ENCODE results near the gene DDIT4. TPM values are rescaled to one million over a fixed set of nuclear protein-coding genes. Genes with fewer than 3 reads are reported as not detected.
"Not testable (repeated sequence)": the region's sequence is repeated elsewhere in the genome, so short reads cannot be mapped to it uniquely, and the experiment has no call there.

Gene DDIT4
- polyA plus RNA-seq, 1 experiment = 174 TPM

- CTCF ChIA-PET = interaction anchor here (0.8 to 1.6 kb wide), 4 partner anchors 9 to 59 kb away, joined by 3 read pairs; no protein-coding TSS in a partner anchor
- TF ChIP-seq, protein P1, sequence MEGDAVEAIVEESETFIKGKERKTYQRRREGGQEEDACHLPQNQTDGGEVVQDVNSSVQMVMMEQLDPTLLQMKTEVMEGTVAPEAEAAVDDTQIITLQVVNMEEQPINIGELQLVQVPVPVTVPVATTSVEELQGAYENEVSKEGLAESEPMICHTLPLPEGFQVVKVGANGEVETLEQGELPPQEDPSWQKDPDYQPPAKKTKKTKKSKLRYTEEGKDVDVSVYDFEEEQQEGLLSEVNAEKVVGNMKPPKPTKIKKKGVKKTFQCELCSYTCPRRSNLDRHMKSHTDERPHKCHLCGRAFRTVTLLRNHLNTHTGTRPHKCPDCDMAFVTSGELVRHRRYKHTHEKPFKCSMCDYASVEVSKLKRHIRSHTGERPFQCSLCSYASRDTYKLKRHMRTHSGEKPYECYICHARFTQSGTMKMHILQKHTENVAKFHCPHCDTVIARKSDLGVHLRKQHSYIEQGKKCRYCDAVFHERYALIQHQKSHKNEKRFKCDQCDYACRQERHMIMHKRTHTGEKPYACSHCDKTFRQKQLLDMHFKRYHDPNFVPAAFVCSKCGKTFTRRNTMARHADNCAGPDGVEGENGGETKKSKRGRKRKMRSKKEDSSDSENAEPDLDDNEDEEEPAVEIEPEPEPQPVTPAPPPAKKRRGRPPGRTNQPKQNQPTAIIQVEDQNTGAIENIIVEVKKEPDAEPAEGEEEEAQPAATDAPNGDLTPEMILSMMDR (IDR thresholded peaks at IDR 0.05; ENCODE audit: insufficient read depth, low read depth, low read length) = no peak
- H3K4me3 ChIP-seq (ENCODE audit: low read depth, low read length) = no peak overlapping the region
- no peak for DNase-seq (ENCODE audit: low read depth)
- POLR2A ChIA-PET = interaction anchor here (0.5 to 0.6 kb wide), 2 partner anchors 17 to 54 kb away, joined by 3 to 4 read pairs; no protein-coding TSS in a partner anchor
- H3K27me3 ChIP-seq (ENCODE audit: control insufficient read depth, insufficient read depth, low read length) = no peaks in the 10 kb centered on the region
- H3K36me3 ChIP-seq (ENCODE audit: control insufficient read depth, insufficient read depth, low read length) = peaks cover 16% of the 10 kb centered on the region
Observed at GRCh38 chr10:72277996-72278667, 4.4 kb downstream of the DDIT4 start.

GRCh38 chr10:72278668-72279393, 5.1 kb downstream of the DDIT4 start:
- Histone ChIP-seq H3K36me3 (ENCODE audit: control insufficient read depth, insufficient read depth, low read length) (peaks cover 16% of the 10 kb centered on the region), H3K27me3 (ENCODE audit: control insufficient read depth, insufficient read depth, low read length) (no peaks in the 10 kb centered on the region), H3K4me3 (ENCODE audit: low read depth, low read length) (no peak overlapping the region)
- no peak for DNase-seq (ENCODE audit: low read depth)
- ChIA-PET POLR2A (no interaction called here), CTCF (interaction anchor here (0.8 to 1.8 kb wide), 2 partner anchors 12 to 58 kb away, joined by 3 to 6 read pairs; no protein-coding TSS in a partner anchor)
- TF ChIP-seq, protein P1 (IDR thresholded peaks at IDR 0.05; ENCODE audit: insufficient read depth, low read depth, low read length) = no peak

GRCh38 chr10:72279587-72279986, 5.9 kb downstream of the DDIT4 start:
- DNase-seq (ENCODE audit: low read depth); POLR2A ChIA-PET; H3K27me3 ChIP-seq (ENCODE audit: control insufficient read depth, insufficient read depth, low read length); H3K4me3 ChIP-seq (ENCODE audit: low read depth, low read length): not testable (repeated sequence)
- CTCF ChIA-PET = interaction anchor here (1.1 to 1.8 kb wide), 3 partner anchors 11 to 58 kb away, joined by 4 to 7 read pairs (median 6); no protein-coding TSS in a partner anchor
- H3K36me3 ChIP-seq (ENCODE audit: control insufficient read depth, insufficient read depth, low read length) = peaks cover 12% of the 10 kb centered on the region

DNA sequence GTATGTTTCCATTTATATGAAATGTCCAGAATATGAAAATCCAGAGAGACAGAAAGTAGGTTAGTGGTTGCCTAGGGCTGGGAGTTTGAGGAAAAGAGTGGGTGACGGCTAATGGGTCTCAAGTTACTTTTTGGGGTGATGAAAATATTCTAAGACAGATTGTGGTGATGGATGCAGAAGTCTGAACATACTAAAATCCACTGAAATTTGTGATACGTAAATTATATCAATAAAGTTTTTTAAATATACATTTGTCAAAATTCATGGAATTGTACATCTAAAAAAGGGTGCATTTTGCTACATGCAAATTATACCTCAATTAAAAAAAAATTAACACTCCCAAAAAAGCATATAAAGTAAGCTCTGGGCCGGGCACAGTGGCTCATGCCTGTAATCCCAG, 9.4 kb downstream of the DDIT4 start:
- no peak for DNase-seq (ENCODE audit: low read depth)
- Histone ChIP-seq H3K27me3 (ENCODE audit: control insufficient read depth, insufficient read depth, low read length) (no peaks in the 10 kb centered on the region; the same call in 1 of the 2 replicates), H3K4me3 (ENCODE audit: low read depth, low read length) (no peak overlapping the region), H3K36me3 (ENCODE audit: control insufficient read depth, insufficient read depth, low read length) (no peaks in the 10 kb centered on the region)
- TF ChIP-seq, protein P1 (IDR thresholded peaks at IDR 0.05; ENCODE audit: insufficient read depth, low read depth, low read length) = no peak
- ChIA-PET POLR2A (no interaction called here), CTCF (interaction anchor here (1.0 kb wide), 1 partner anchor 8 kb away, joined by 6 read pairs; no protein-coding TSS in a partner anchor)

- ChIA-PET CTCF (interaction anchor here (0.6 kb wide), 1 partner anchor 22 kb away, joined by 3 read pairs; no protein-coding TSS in a partner anchor), POLR2A (no interaction called here)
- H3K36me3 ChIP-seq (ENCODE audit: control insufficient read depth, insufficient read depth, low read length) = no peaks in the 10 kb centered on the region
- no peaks in the 10 kb centered on the region; the same call in 1 of the 2 replicates for H3K27me3 ChIP-seq (ENCODE audit: control insufficient read depth, insufficient read depth, low read length)
- TF ChIP-seq, protein P1 (IDR thresholded peaks at IDR 0.05; ENCODE audit: insufficient read depth, low read depth, low read length) = no peak
- DNase-seq (ENCODE audit: low read depth) = no peak
- no peak overlapping the region for H3K4me3 ChIP-seq (ENCODE audit: low read depth, low read length)
Observed at GRCh38 chr10:72285972-72286521, 12.3 kb downstream of the DDIT4 start.

Measured in BJ (cell line).